Measurements from ENCODE around the gene SCGN.

The SCGN gene

GRCh38 chr6:25641377-25641776 is 10.6 kb upstream of the SCGN start:
- DNase-seq = no peak

GRCh38 chr6:25641940-25642666 is 9.9 kb upstream of the SCGN start:
- no peak for DNase-seq

GRCh38 chr6:25642667-25643328 is 9.2 kb upstream of the SCGN start:
- no peak for DNase-seq

GRCh38 chr6:25645916-25646315 is 6.1 kb upstream of the SCGN start:
- DNase-seq = no peak

GRCh38 chr6:25649611-25650010 is 2.4 kb upstream of the SCGN start:
- no peak for DNase-seq

- no peak for DNase-seq
These were observed 3.7 kb downstream of the SCGN start for GRCh38 chr6:25655723-25656122.

- DNase-seq = no peak
These were observed 7.8 kb downstream of the SCGN start for GRCh38 chr6:25659633-25660368.

- DNase-seq = no peak
These were observed 8.5 kb downstream of the SCGN start for GRCh38 chr6:25660512-25660911.

- no peak for DNase-seq
These were observed 9.2 kb downstream of the SCGN start for GRCh38 chr6:25661129-25661779.

- no peak for DNase-seq
These were observed 13.4 kb downstream of the SCGN start for GRCh38 chr6:25665455-25665854.

GRCh38 chr6:25669413-25669812 is 17.4 kb downstream of the SCGN start:
- DNase-seq = no peak

- DNase-seq = no peak
These were observed 18.2 kb downstream of the SCGN start for GRCh38 chr6:25670208-25670607.

GRCh38 chr6:25670793-25671513 is 18.9 kb downstream of the SCGN start:
- no peak for DNase-seq

GRCh38 chr6:25671652-25672051 is 19.6 kb downstream of the SCGN start:
- DNase-seq = no peak

- DNase-seq = no peak
These were observed 23.2 kb downstream of the SCGN start for GRCh38 chr6:25675167-25675566.

- no peak for DNase-seq
These were observed 24.8 kb downstream of the SCGN start for GRCh38 chr6:25676775-25677174.

- no peak for DNase-seq
These were observed 29.8 kb downstream of the SCGN start for GRCh38 chr6:25681848-25682247.

- no peak for DNase-seq
These were observed 30.3 kb downstream of the SCGN start for GRCh38 chr6:25682324-25682723.

- DNase-seq = no peak
These were observed 32.5 kb downstream of the SCGN start for GRCh38 chr6:25684565-25684964.

- no peak for DNase-seq
These were observed 33.2 kb downstream of the SCGN start for GRCh38 chr6:25685251-25685650.

- no peak for DNase-seq
These were observed 33.9 kb downstream of the SCGN start for GRCh38 chr6:25685896-25686295.

GRCh38 chr6:25686856-25687255 is 34.8 kb downstream of the SCGN start:
- DNase-seq = no peak

- DNase-seq = no peak
These were observed 38.0 kb downstream of the SCGN start for GRCh38 chr6:25689966-25690365.

Measured in activated T-cell treated with anti-CD3 and anti-CD28 coated beads, Interleukin-2, amount 50 U/mL, for 1 hour (primary cell).